HEK293T (cell line): ENCODE measurements around the gene FAM168A.

Source experiments
- CTCF ChIA-PET: fragments of 350-600 bp; formaldehyde crosslinking; extraction: SDS; loops from one replicate; lab custom pipeline; 2021; ENCODE audit warnings: antibody characterized with exemption, inconsistent platforms; lab: Yijun Ruan, JAX
- POLR2A ChIA-PET: fragments of 350-600 bp; formaldehyde crosslinking; extraction: SDS; loops from one replicate; lab custom pipeline; 2020; ENCODE audit warnings: antibody characterized with exemption, inconsistent platforms; lab: Yijun Ruan, JAX
- DNase-seq: peaks from one replicate; pipeline ENCODE4 v3.0.0; 2012; ENCODE audit warnings: mixed read lengths; ENCODE audit errors: extremely low spot score
- ARNT ChIP-seq: fragments of 450-650 bp; IDR thresholded peaks from 2 replicates; pipeline ENCODE4 v1.6.1; 2017; ENCODE audit warnings: mild to moderate bottlenecking
- BHLHE40 ChIP-seq: fragments of 450-650 bp; IDR thresholded peaks from 2 replicates; pipeline ENCODE4 v1.6.1; 2016; ENCODE audit warnings: mild to moderate bottlenecking, moderate library complexity, borderline replicate concordance
- CTBP1 ChIP-seq: fragments of 450-650 bp; IDR thresholded peaks from 2 replicates; pipeline ENCODE4 v1.6.1; 2016; ENCODE audit warnings: borderline replicate concordance
- ELF4 ChIP-seq: fragments of 450-650 bp; IDR thresholded peaks from 2 replicates; pipeline ENCODE4 v1.6.1; 2017; ENCODE audit warnings: antibody characterized with exemption
- FOXA1 ChIP-seq: fragments of 450-650 bp; IDR thresholded peaks from 2 replicates; pipeline ENCODE4 v1.6.1; 2016; ENCODE audit warnings: mild to moderate bottlenecking
- FOXK2 ChIP-seq: fragments of 450-650 bp; IDR thresholded peaks from 2 replicates; pipeline ENCODE4 v1.6.1; 2016; ENCODE audit warnings: mild to moderate bottlenecking
- FOXM1 ChIP-seq: fragments of 450-650 bp; IDR thresholded peaks from 2 replicates; pipeline ENCODE4 v1.6.1; 2017; ENCODE audit warnings: mild to moderate bottlenecking, borderline replicate concordance
- HDGF ChIP-seq: fragments of 450-650 bp; IDR thresholded peaks from 2 replicates; pipeline ENCODE4 v1.6.1; 2017; ENCODE audit warnings: antibody characterized with exemption, borderline replicate concordance
- L3MBTL2 ChIP-seq: fragments of 450-650 bp; conservative IDR thresholded peaks from 2 replicates; pipeline ENCODE4 v1.6.1; 2016; ENCODE audit warnings: mild to moderate bottlenecking
- LEF1 ChIP-seq: fragments of 450-650 bp; IDR thresholded peaks from 2 replicates; pipeline ENCODE4 v1.6.1; 2017; ENCODE audit warnings: mild to moderate bottlenecking, borderline replicate concordance
- NFRKB ChIP-seq: fragments of 450-650 bp; IDR thresholded peaks from 2 replicates; pipeline ENCODE4 v1.6.1; 2016; ENCODE audit warnings: mild to moderate bottlenecking, moderate library complexity
- PKNOX1 ChIP-seq: fragments of 450-650 bp; IDR thresholded peaks from 2 replicates; pipeline ENCODE4 v1.6.1; 2016
- SP1 ChIP-seq: fragments of 450-650 bp; IDR thresholded peaks from 2 replicates; pipeline ENCODE4 v1.6.1; 2017
- SUZ12 ChIP-seq: fragments of 450-650 bp; IDR thresholded peaks from 2 replicates; pipeline ENCODE4 v1.6.1; 2016; ENCODE audit warnings: mild to moderate bottlenecking
- TARDBP ChIP-seq: fragments of 450-650 bp; IDR thresholded peaks from 2 replicates; pipeline ENCODE4 v1.6.1; 2016
- ZNF384 ChIP-seq: fragments of 450-650 bp; IDR thresholded peaks from 2 replicates; pipeline ENCODE4 v1.6.1; 2016

The FAM168A gene

DNA sequence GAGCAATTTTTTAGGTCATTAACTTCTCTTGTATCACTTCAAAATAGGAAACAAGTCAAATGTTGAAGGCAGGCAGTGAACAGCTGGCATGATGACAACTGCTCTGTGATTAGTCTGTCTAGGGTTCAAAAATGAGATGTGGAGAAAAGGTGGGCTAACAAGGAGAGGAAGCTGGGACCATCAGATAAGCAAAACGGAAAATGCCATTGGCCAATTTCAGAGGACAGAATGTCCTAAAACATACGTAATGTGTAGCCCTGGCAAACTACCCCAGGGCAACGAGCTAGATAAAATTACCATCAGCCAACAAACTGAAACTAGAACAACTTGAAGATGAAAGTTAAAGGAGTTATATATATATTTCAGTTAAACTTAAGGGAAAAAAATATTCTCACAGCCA, 128.5 kb downstream of the FAM168A start:
- ChIA-PET CTCF (interaction anchor here (0.9 kb wide), 1 partner anchor 10 kb away, joined by 3 read pairs; no protein-coding TSS in a partner anchor), POLR2A (no interaction called here)
- DNase-seq = no peak
- no peak for TF ChIP-seq ARNT
- TF ChIP-seq LEF1 = no peak
- no peak for TF ChIP-seq BHLHE40
- TF ChIP-seq SUZ12 = no peak
- no peak for TF ChIP-seq HDGF
- TF ChIP-seq FOXA1 = no peak
- TF ChIP-seq ZNF384 = no peak
- TF ChIP-seq FOXK2 = no peak
- no peak for TF ChIP-seq SP1
- no peak for TF ChIP-seq NFRKB

DNA sequence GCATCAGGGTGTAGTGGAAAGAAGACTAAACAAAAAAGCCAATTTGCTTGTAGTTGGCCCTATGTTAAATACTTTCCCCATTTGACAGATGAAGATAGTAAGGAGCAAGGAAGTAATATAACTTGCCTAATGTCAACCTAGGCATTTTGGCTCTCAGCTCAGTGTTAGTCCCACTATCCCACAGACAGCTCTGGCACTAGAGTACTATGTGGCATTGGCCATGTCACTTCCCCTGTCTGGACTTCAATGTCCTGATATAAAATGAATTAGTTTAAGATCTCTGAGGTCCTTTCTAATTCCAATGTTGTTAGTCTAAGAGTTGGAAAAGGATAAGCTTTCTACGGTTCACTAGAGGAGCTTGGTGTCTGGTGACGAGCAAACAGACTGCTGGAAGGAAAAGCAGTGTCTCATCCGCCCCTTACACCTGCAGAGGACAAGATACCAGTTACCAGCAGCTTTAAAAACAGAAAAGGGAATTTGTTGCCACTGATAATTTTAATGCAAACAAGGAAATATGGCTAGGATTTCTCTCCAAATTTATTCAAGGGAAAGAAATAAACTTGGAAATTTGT, 129.2 kb downstream of the FAM168A start:
- TF ChIP-seq HDGF (no peak), SUZ12 (no peak)
- DNase-seq = no peak
- ChIA-PET POLR2A (no interaction called here), CTCF (interaction anchor here (0.9 kb wide), 1 partner anchor 10 kb away, joined by 3 read pairs; no protein-coding TSS in a partner anchor)

- ChIA-PET POLR2A (no interaction called here), CTCF (no interaction called here)
- no peak for TF ChIP-seq FOXA1
- no peak for TF ChIP-seq ARNT
- no peak for TF ChIP-seq SP1
- no peak for TF ChIP-seq ZNF384
- no peak for TF ChIP-seq ELF4
- no peak for TF ChIP-seq TARDBP
- TF ChIP-seq LEF1 = no peak
- TF ChIP-seq FOXK2 = no peak
- TF ChIP-seq BHLHE40 = no peak
- TF ChIP-seq FOXM1 = no peak
- no peak for TF ChIP-seq NFRKB
- TF ChIP-seq L3MBTL2 = no peak
- TF ChIP-seq PKNOX1 = no peak
- TF ChIP-seq SUZ12 = no peak
- no peak for TF ChIP-seq HDGF
- TF ChIP-seq CTBP1 = no peak
- DNase-seq = no peak
These were observed 130.4 kb downstream of the FAM168A start for GRCh38 chr11:73467505-73467904.

DNA sequence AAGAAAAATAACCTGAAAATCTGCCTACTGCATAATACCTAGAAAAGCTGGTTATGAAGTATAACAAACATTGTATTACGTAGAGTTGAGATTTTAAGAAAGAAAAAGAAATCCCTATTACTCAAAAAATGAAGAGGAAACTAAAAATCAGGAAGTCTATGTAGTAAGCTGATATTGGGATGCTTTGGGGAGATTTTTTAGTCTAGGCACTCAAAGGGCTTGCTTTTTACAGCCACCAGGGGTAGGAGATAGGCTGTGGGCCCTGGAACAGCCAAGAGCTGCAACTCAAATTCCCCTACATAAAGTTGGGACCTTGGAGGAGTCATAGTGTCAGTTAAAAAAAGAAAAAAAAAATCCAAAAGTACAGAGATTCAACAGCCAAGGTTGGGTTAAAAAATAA, 131.3 kb downstream of the FAM168A start:
- no peak for DNase-seq
- TF ChIP-seq LEF1 (no peak), NFRKB (no peak)
- ChIA-PET POLR2A (no interaction called here), CTCF (no interaction called here)

- no peak for DNase-seq
- TF ChIP-seq SP1 = no peak
- TF ChIP-seq SUZ12 = no peak
- TF ChIP-seq LEF1 = no peak
- no peak for TF ChIP-seq ZNF384
- TF ChIP-seq CTBP1 = no peak
- TF ChIP-seq TARDBP = no peak
- TF ChIP-seq PKNOX1 = no peak
- TF ChIP-seq L3MBTL2 = no peak
- CTCF ChIA-PET = interaction anchor here (0.6 to 1.4 kb wide), 2 partner anchors 13 to 47 kb away, joined by 7 read pairs; no protein-coding TSS in a partner anchor
- POLR2A ChIA-PET = interaction anchor here (0.5 kb wide), 1 partner anchor 125 kb away, joined by 3 read pairs; no protein-coding TSS in a partner anchor
These were observed 132.0 kb downstream of the FAM168A start for GRCh38 chr11:73465871-73466270.

GRCh38 chr11:73465023-73465675, 132.8 kb downstream of the FAM168A start:
- ChIA-PET CTCF (interaction anchor here (0.6 to 1.4 kb wide), 2 partner anchors 14 to 47 kb away, joined by 7 read pairs; no protein-coding TSS in a partner anchor), POLR2A (no interaction called here)
- TF ChIP-seq SP1 (no peak), SUZ12 (no peak), L3MBTL2 (no peak), TARDBP (no peak), FOXK2 (no peak), ELF4 (no peak), BHLHE40 (no peak), PKNOX1 (no peak), LEF1 (no peak), NFRKB (no peak), ARNT (no peak), ZNF384 (no peak), HDGF (no peak), FOXA1 (no peak), CTBP1 (no peak), FOXM1 (no peak)
- no peak for DNase-seq

- CTCF ChIA-PET = interaction anchor here (1.4 kb wide), 2 partner anchors 14 to 15 kb away, joined by 6 to 7 read pairs; no protein-coding TSS in a partner anchor
These were observed 133.6 kb downstream of the FAM168A start for GRCh38 chr11:73464347-73464746.

More at GRCh38 chr11:73464347-73464746, 133.6 kb downstream of the FAM168A start:
- no peak for TF ChIP-seq BHLHE40
- no peak for TF ChIP-seq SUZ12
- TF ChIP-seq SP1 = no peak
- no peak for TF ChIP-seq NFRKB
- TF ChIP-seq TARDBP = no peak
- TF ChIP-seq HDGF = no peak
- TF ChIP-seq LEF1 = no peak
- no peak for TF ChIP-seq ARNT
- no peak for TF ChIP-seq FOXK2
- TF ChIP-seq FOXM1 = no peak
- no peak for TF ChIP-seq L3MBTL2
- no peak for TF ChIP-seq PKNOX1
- TF ChIP-seq FOXA1 = no peak
- no peak for TF ChIP-seq ZNF384
- no peak for TF ChIP-seq CTBP1
- TF ChIP-seq ELF4 = no peak
- POLR2A ChIA-PET = no interaction called here
- no peak for DNase-seq
